NCI-H2171 treated with DMSO at 0.1 percent for 48 hours (cell line): ENCODE data around the gene CAPN3.

Experiments
- DNase-seq: peaks from one replicate; lab custom pipeline; 2025; lab: John Stamatoyannopoulos, UW

CAPN3 gene

GRCh38 chr15:42394106-42394505, 34.8 kb downstream of the CAPN3 start:
- no peak for DNase-seq

- DNase-seq = no peak
Measured at GRCh38 chr15:42395838-42396237, 36.5 kb downstream of the CAPN3 start.

GRCh38 chr15:42401544-42402454, 42.5 kb downstream of the CAPN3 start:
- DNase-seq = no peak

- no peak for DNase-seq
Measured at GRCh38 chr15:42402455-42403205, 43.3 kb downstream of the CAPN3 start.

GRCh38 chr15:42403389-42403788, 44.1 kb downstream of the CAPN3 start:
- no peak for DNase-seq

- no peak for DNase-seq
Measured at GRCh38 chr15:42404461-42405235, 45.3 kb downstream of the CAPN3 start.

- no peak for DNase-seq
Measured at GRCh38 chr15:42405863-42406482, 46.7 kb downstream of the CAPN3 start.

GRCh38 chr15:42408178-42408577, 48.9 kb downstream of the CAPN3 start:
- DNase-seq = no peak

GRCh38 chr15:42409011-42409410, 49.7 kb downstream of the CAPN3 start:
- no peak for DNase-seq

GRCh38 chr15:42411884-42412283, 52.6 kb downstream of the CAPN3 start:
- DNase-seq = no peak

- no peak for DNase-seq
Measured at GRCh38 chr15:42413920-42414319, 54.6 kb downstream of the CAPN3 start.

GRCh38 chr15:42419369-42419768, 60.1 kb downstream of the CAPN3 start:
- no peak for DNase-seq

- DNase-seq = no peak
Measured at GRCh38 chr15:42421376-42421775, 62.1 kb downstream of the CAPN3 start.

- peak; percentile 51 for DNase-seq
Measured at GRCh38 chr15:42427429-42428223, 68.3 kb downstream of the CAPN3 start.

GRCh38 chr15:42444415-42445063, 85.2 kb downstream of the CAPN3 start:
- DNase-seq = no peak

- no peak for DNase-seq
Measured at GRCh38 chr15:42445551-42445950, 86.2 kb downstream of the CAPN3 start.

- DNase-seq = no peak
Measured at GRCh38 chr15:42447599-42447998, 88.3 kb downstream of the CAPN3 start.

- DNase-seq = no peak
Measured at GRCh38 chr15:42448281-42448680, 89.0 kb downstream of the CAPN3 start.

GRCh38 chr15:42449770-42450424, 90.6 kb downstream of the CAPN3 start:
- no peak for DNase-seq

- no peak for DNase-seq
Measured at GRCh38 chr15:42450425-42450790, 91.1 kb downstream of the CAPN3 start.
